DMS79 (cell line): ENCODE results near the gene GMDS.

Source experiments
- DNase-seq: peaks from one replicate; lab custom pipeline; 2025; lab: John Stamatoyannopoulos, UW

GMDS gene

GRCh38 chr6:2240961-2241360 lies 4.4 kb downstream of the GMDS start:
- no peak for DNase-seq

DNA sequence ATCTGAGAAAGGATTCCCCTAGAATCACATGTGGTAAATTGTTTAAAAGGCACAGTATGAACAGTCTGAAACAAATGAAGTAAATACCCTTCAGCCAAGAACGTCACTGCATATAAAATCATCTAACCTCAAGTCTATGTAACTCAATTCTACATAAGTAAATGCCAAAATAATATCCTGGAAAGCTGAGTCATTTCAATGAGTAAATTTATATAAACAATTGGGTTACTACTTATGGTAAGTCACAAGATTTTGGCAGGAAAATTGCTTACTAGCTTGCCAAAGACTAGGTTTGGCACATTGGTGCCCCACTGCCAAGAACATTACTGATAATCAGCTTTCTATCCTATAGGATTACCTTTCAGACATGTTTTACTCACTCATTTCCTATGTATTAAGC lies 8.4 kb downstream of the GMDS start:
- DNase-seq, result no peak

GRCh38 chr6:2235777-2236495 lies 9.5 kb downstream of the GMDS start:
- no peak for DNase-seq

GRCh38 chr6:2232445-2232844 lies 13.0 kb downstream of the GMDS start:
- DNase-seq, result no peak

GRCh38 chr6:2231438-2231837 lies 14.0 kb downstream of the GMDS start:
- DNase-seq, result no peak

DNA sequence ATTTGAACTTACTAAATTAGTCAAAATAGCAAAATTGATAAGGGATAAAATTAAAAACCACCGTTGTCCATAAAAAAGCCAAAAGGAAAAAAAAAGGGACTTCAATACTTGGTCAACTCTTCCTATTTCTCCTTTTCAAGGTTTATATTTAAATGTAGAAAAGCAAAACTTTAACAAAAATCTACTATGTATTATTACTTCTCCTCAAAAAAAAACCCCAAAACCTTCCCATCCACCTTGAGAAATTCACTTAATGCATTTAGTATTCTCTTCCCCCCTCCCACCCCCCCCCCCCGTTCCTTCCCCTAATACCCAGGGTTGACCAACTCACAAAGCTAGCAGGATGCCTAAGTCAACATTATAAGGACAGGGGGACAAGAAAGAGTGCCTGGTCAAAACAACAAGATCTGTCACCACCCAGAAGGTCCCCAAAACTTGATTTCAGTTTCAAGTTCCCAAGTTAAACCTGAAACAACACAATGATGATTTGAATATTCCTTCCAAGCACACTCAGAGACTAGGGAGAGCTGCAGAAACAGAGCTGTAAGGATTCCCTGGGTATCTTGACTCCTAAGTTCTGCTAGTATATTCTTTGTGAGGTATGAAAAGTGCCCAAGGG lies 14.6 kb downstream of the GMDS start:
- no peak for DNase-seq

GRCh38 chr6:2229742-2230141 lies 15.7 kb downstream of the GMDS start:
- no peak for DNase-seq

GRCh38 chr6:2229039-2229438 lies 16.4 kb downstream of the GMDS start:
- DNase-seq, result no peak

DNA sequence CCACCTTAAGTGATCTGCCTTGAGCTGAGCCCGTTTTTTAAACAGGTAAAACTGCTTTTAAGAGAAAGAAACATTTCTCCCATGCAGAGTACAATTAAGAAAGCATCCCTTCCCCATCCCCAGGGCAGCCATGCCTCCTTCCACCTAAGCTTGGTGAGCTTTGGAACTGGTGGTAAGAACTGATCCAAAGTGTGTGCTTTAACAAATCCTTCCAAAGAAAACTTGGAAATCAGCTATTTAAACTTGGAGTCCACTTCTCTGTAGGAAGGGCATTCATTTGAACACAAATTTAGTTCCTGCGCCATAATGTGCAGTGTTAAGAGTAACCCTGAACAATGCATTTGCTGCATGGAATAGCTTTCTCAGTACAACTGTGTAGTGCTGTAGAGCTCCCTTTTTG lies 17.0 kb downstream of the GMDS start:
- DNase-seq, result no peak

DNA sequence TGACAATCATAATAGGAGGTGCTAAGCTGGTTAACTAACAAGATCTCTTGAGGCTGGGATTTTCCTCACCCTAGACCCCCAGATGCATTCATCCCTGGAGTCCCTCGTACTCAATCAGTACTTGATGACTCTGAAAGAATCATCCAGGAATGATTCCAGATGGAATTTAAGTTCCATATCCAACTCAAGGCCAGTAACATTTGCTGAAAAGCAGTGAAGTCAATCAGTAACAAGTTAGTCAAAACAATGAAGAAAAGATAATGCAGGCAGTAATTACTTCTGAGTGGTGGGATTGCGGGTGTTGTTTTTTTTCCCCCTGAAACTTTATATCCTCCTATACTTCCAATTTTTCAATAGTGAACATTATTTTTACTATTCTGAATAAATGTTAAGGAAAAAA lies 18.6 kb downstream of the GMDS start:
- no peak for DNase-seq

DNA sequence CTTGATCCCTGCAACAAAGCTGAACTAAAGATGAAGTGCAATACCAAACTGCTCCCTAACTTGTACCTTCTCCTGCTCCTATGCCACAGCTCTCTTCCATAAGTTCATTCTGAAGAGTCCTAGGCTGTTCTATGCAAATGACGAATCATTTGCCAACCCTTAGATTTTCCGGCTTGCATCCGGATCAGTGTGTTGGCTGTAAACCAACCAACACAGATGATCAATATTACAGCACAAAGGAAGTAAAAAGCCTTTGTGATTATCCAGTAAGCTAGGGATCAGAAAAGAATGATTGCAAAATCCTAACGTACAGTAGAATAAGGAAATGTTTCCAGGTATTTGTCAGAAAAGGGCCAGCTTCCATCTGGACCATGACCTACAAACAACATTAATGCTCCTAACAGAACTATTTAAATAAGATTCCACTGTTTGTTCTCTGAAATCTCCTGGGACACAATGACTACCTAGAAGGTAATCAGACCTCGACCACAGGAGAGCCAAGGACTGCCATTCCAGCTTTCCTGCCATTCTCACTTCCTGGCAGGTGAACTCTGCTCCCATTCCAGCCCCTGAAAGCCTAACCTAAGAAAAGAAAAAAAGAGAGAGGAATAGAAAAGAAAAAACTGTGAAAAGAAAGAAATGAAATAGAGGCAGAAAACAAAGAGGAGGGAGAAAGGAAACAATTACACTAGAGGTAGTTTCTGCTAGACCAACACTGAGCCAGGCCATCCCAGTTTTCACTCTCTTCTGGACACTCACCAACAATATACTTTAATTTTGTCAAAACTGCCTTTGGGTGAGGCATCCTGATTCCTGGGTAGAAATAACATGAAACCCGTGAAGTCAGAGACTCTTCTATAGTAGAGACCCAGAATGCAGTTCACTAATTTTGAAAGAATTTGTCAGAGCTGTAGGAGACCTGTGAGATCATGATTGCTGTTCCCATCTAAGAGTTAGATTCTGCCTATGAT lies 19.7 kb downstream of the GMDS start:
- DNase-seq, result peak; percentile 3

GRCh38 chr6:2224847-2225382 lies 20.5 kb downstream of the GMDS start:
- DNase-seq, result no peak

DNA sequence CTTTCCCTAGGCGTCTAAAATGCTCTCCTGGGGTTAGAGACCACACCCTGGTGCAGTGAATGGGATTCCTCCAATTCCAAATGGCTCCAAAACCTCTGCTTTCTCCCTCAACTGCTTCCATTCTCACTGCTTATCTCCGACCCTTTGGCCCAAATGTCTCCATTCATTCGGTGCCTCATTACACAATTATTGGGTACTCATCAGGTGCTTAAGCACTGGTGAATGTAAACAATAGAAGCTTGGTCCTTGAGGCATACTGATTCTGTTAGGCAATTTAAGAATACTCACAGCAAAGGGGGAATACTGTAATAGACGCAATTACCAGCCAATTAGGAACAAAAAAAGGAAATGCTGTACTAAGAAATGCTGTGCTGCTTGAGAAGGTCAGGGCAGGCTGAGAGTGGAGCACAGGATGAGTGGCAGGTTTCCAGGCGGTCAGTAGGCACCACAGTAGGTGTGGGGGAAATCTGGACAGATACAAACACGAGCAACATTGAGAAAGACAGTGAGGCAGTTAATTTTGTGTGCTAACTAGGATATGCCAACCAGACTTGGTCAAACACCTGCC lies 23.0 kb downstream of the GMDS start:
- DNase-seq, result peak; percentile 33

GRCh38 chr6:2221726-2222274 lies 23.6 kb downstream of the GMDS start:
- no peak for DNase-seq

DNA sequence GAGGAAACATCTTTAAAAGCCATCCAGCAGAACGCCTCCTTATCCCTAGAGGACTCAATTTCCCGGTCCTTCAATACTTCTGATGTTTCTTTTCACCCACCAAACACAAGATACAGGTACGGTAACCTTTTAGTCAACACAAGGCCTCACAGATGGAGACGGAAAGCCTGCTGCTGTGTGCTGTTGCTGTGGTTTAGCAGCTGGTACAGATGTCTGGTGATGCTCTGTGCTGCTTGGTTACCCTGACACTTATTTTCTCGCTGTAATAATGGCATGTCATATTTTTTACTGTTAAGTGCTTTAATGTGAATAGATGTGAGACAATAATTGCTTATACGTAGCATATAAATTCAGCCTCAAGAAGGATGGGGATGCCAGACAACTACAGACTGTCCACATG lies 25.3 kb downstream of the GMDS start:
- DNase-seq, result no peak

- no peak for DNase-seq
Observed at GRCh38 chr6:2218866-2219265, 26.5 kb downstream of the GMDS start.

DNA sequence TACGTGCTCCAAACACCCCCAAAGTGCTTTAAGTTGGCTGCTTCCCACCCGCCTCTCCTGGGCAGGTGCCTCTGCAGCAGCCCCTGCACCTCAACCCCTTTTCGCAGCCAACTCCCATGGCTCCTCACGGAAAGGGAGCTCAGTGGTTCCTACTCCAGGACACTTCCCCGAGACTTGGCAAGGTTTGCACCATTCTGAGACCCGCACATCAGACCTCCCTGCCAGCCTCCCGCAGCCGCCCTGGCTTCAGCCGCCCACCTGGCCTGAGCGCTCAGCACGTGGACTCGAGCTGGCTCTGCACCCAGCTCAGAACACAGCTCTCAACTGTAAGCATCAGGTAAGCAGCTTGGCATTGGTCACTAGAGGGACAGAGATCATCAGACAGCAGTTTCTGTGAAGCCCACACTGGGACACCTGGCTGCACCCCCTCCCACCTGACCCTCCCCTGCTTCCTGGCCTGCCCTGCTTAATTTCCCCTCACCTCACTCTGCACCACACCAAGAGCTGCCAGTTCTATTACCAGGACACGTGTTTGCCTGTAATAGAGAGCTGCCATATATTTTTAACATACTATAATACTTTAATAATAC lies 28.5 kb downstream of the GMDS start:
- no peak for DNase-seq

DNA sequence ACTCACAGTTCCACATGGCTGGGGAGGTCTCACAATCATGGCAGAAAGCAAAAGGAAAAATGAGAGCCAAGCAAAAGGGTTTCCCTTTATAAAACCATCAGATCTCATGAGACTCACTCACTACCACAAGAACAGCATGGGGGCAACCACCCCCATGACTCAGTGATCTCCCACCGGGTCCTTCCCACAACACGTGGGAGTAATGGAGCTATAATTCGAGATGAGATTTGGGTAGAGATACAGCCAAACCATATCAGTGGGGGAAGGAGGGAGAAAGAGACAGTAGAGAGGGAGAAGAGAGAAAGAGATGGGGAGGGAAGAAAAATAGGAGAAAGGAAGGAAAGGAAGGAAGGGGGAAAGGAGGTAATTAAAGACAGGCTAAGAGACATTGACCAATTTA lies 30.1 kb downstream of the GMDS start:
- no peak for DNase-seq

GRCh38 chr6:2213086-2213485 lies 32.3 kb downstream of the GMDS start:
- DNase-seq, result no peak

GRCh38 chr6:2209226-2209809 lies 36.1 kb downstream of the GMDS start:
- DNase-seq, result peak; percentile 23

- DNase-seq, result no peak
Observed at GRCh38 chr6:2208468-2208867, 36.9 kb downstream of the GMDS start.
